Measurements from ENCODE around the gene ZNF366. TPM values are rescaled to one million over a fixed set of nuclear protein-coding genes. Genes with fewer than 3 reads are reported as not detected.

The ZNF366 gene
- total RNA-seq, 5 donors from 2014 or later (not counting 1 experiment from before 2014, with no cell fraction given): 0.13 to 0.14 TPM; not detected in 3

- H3K27me3 ChIP-seq (replicated peaks in 1 of 2; ENCODE audit: control insufficient read depth in 2 of 2, extremely low read depth in 1 of 2, insufficient read depth in 2 of 2, low read length in 1 of 2): peaks cover 0 to 8% of the 10 kb centered on the region in 2 experiments
- ChIA-PET CTCF (no interaction called here), POLR2A (no interaction called here)
- Mint-ChIP-seq H3K36me3 (no peaks in the 10 kb centered on the region), H3K9me3 (no peaks in the 10 kb centered on the region), H3K27ac (no peak overlapping the region), H3K27me3 (peaks cover 10 to 17% of the 10 kb centered on the region in 2 donors), H3K4me3 (no peak overlapping the region), H3K4me1 (no peaks in the 10 kb centered on the region)
- no peaks in the 10 kb centered on the region for H3K9me3 ChIP-seq
- H3K4me1 ChIP-seq (ENCODE audit: control insufficient read depth in 1 of 2, extremely low read depth in 1 of 2, insufficient read depth in 2 of 2, low read length in 2 of 2): no peaks in the 10 kb centered on the region
- WGBS (ENCODE audit: insufficient coverage): 100% methylated on average over 1 of the region's 12 CpGs
- no peaks in the 10 kb centered on the region for H3K36me3 ChIP-seq (ENCODE audit: control insufficient read depth in 2 of 2, extremely low read depth in 1 of 2, insufficient read depth in 1 of 2, low read length in 1 of 2)
- no peak overlapping the region for H3K27ac ChIP-seq (ENCODE audit: low read length)
- DNase-seq (no peak), ATAC-seq (replicated peaks in 1 of 4) (no peak)
- H3K4me3 ChIP-seq (ENCODE audit: control insufficient read depth in 1 of 2, extremely low read depth in 1 of 2, low read length in 1 of 2): no peak overlapping the region
These were observed 7.5 kb downstream of the ZNF366 start for GRCh38 chr5:72499730-72500129.

DNA sequence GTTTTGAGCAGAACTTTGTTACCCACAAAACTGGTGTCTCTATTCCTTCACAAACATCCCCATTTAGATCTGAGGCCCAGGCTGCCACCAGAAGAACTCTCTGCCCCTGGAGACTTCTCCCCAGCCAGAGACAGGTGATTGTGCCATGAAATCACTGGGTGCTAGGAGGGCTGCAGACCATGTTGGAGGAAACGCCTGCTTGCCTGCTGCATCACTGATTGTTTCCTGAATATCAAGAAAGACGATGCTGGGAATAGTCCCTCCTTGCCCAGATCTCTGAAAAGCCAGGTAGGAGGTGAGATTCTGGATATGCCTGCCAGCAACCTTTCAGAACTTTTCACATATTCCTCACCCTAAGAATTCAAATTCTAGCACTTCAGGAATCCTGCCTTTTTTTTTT is 8.1 kb downstream of the ZNF366 start:
- Mint-ChIP-seq H3K4me3 (no peak overlapping the region), H3K36me3 (no peaks in the 10 kb centered on the region), H3K27ac (no peak overlapping the region), H3K27me3 (peaks cover 10 to 19% of the 10 kb centered on the region in 2 donors), H3K9me3 (no peaks in the 10 kb centered on the region), H3K4me1 (no peaks in the 10 kb centered on the region)
- CTCF ChIA-PET: no interaction called here
- DNase-seq (no peak), ATAC-seq (replicated peaks in 1 of 4) (no peak)
- no peaks in the 10 kb centered on the region for H3K36me3 ChIP-seq (ENCODE audit: control insufficient read depth in 2 of 2, extremely low read depth in 1 of 2, insufficient read depth in 1 of 2, low read length in 1 of 2)
- H3K27me3 ChIP-seq (replicated peaks in 1 of 2; ENCODE audit: control insufficient read depth in 2 of 2, extremely low read depth in 1 of 2, insufficient read depth in 2 of 2, low read length in 1 of 2): peaks cover 0 to 8% of the 10 kb centered on the region in 2 experiments
- H3K27ac ChIP-seq (ENCODE audit: low read length): no peak overlapping the region
- H3K4me1 ChIP-seq (ENCODE audit: control insufficient read depth in 1 of 2, extremely low read depth in 1 of 2, insufficient read depth in 2 of 2, low read length in 2 of 2): no peaks in the 10 kb centered on the region
- no peaks in the 10 kb centered on the region for H3K9me3 ChIP-seq
- no CpG with 5 or more reads among the region's 2 CpGs for WGBS (ENCODE audit: insufficient coverage)
- H3K4me3 ChIP-seq (ENCODE audit: control insufficient read depth in 1 of 2, extremely low read depth in 1 of 2, low read length in 1 of 2): no peak overlapping the region
- POLR2A ChIA-PET: no interaction called here

- WGBS (ENCODE audit: insufficient coverage): 83% methylated on average over 1 of the region's 2 CpGs
- ATAC-seq (replicated peaks in 1 of 4) (no peak), DNase-seq (no peak)
- Mint-ChIP-seq H3K4me3 (no peak overlapping the region), H3K9me3 (no peaks in the 10 kb centered on the region), H3K36me3 (no peaks in the 10 kb centered on the region), H3K27me3 (peaks cover 10 to 16% of the 10 kb centered on the region in 2 donors), H3K27ac (no peak overlapping the region), H3K4me1 (no peaks in the 10 kb centered on the region)
- no peaks in the 10 kb centered on the region for H3K9me3 ChIP-seq
- no peaks in the 10 kb centered on the region for H3K36me3 ChIP-seq (ENCODE audit: control insufficient read depth in 2 of 2, extremely low read depth in 1 of 2, insufficient read depth in 1 of 2, low read length in 1 of 2)
- H3K27me3 ChIP-seq (replicated peaks in 1 of 2; ENCODE audit: control insufficient read depth in 2 of 2, extremely low read depth in 1 of 2, insufficient read depth in 2 of 2, low read length in 1 of 2): peaks cover 0 to 8% of the 10 kb centered on the region in 2 experiments
- ChIA-PET POLR2A (no interaction called here), CTCF (no interaction called here)
- H3K27ac ChIP-seq (ENCODE audit: low read length): no peak overlapping the region
- no peak overlapping the region for H3K4me3 ChIP-seq (ENCODE audit: control insufficient read depth in 1 of 2, extremely low read depth in 1 of 2, low read length in 1 of 2)
- no peaks in the 10 kb centered on the region for H3K4me1 ChIP-seq (ENCODE audit: control insufficient read depth in 1 of 2, extremely low read depth in 1 of 2, insufficient read depth in 2 of 2, low read length in 2 of 2)
These were observed 8.9 kb downstream of the ZNF366 start for GRCh38 chr5:72498284-72498683.

GRCh38 chr5:72497823-72498222 is 9.4 kb downstream of the ZNF366 start:
- Histone ChIP-seq H3K36me3 (ENCODE audit: control insufficient read depth in 2 of 2, extremely low read depth in 1 of 2, insufficient read depth in 1 of 2, low read length in 1 of 2) (no peaks in the 10 kb centered on the region), H3K27me3 (replicated peaks in 1 of 2; ENCODE audit: control insufficient read depth in 2 of 2, extremely low read depth in 1 of 2, insufficient read depth in 2 of 2, low read length in 1 of 2) (peaks cover 0 to 8% of the 10 kb centered on the region in 2 experiments), H3K27ac (ENCODE audit: low read length) (no peak overlapping the region), H3K4me1 (ENCODE audit: control insufficient read depth in 1 of 2, extremely low read depth in 1 of 2, insufficient read depth in 2 of 2, low read length in 2 of 2) (no peaks in the 10 kb centered on the region), H3K4me3 (ENCODE audit: control insufficient read depth in 1 of 2, extremely low read depth in 1 of 2, low read length in 1 of 2) (no peak overlapping the region), H3K9me3 (no peaks in the 10 kb centered on the region)
- POLR2A ChIA-PET: no interaction called here
- H3K27me3 Mint-ChIP-seq: peaks cover 10 to 16% of the 10 kb centered on the region in 2 donors
- H3K36me3 Mint-ChIP-seq: no peaks in the 10 kb centered on the region
- no peak overlapping the region for H3K27ac Mint-ChIP-seq
- CTCF ChIA-PET: no interaction called here
- no peak overlapping the region for H3K4me3 Mint-ChIP-seq
- ATAC-seq (replicated peaks in 1 of 4) (no peak), DNase-seq (no peak)
- H3K9me3 Mint-ChIP-seq: no peaks in the 10 kb centered on the region
- no CpG with 5 or more reads among the region's 3 CpGs for WGBS (ENCODE audit: insufficient coverage)
- no peaks in the 10 kb centered on the region for H3K4me1 Mint-ChIP-seq

GRCh38 chr5:72495410-72495809 is 11.8 kb downstream of the ZNF366 start:
- Histone ChIP-seq H3K4me3 (ENCODE audit: control insufficient read depth in 1 of 2, extremely low read depth in 1 of 2, low read length in 1 of 2) (no peak overlapping the region), H3K27me3 (replicated peaks in 1 of 2; ENCODE audit: control insufficient read depth in 2 of 2, extremely low read depth in 1 of 2, insufficient read depth in 2 of 2, low read length in 1 of 2) (peaks cover 0 to 8% of the 10 kb centered on the region in 2 experiments), H3K9me3 (no peaks in the 10 kb centered on the region), H3K36me3 (ENCODE audit: control insufficient read depth in 2 of 2, extremely low read depth in 1 of 2, insufficient read depth in 1 of 2, low read length in 1 of 2) (no peaks in the 10 kb centered on the region), H3K4me1 (ENCODE audit: control insufficient read depth in 1 of 2, extremely low read depth in 1 of 2, insufficient read depth in 2 of 2, low read length in 2 of 2) (no peaks in the 10 kb centered on the region), H3K27ac (ENCODE audit: low read length) (no peak overlapping the region)
- Mint-ChIP-seq H3K27me3 (peaks cover 8 to 15% of the 10 kb centered on the region in 2 donors), H3K36me3 (no peaks in the 10 kb centered on the region), H3K4me3 (no peak overlapping the region), H3K27ac (no peak overlapping the region), H3K4me1 (no peaks in the 10 kb centered on the region), H3K9me3 (no peaks in the 10 kb centered on the region)
- ATAC-seq (replicated peaks in 1 of 4) (no peak), DNase-seq (no peak)
- CTCF ChIA-PET: no interaction called here
- no CpG with 5 or more reads among the region's 6 CpGs for WGBS (ENCODE audit: insufficient coverage)
- POLR2A ChIA-PET: no interaction called here

GRCh38 chr5:72494623-72495124 is 12.5 kb downstream of the ZNF366 start:
- ChIA-PET POLR2A (no interaction called here), CTCF (interaction anchor here in 1 of 2 donors (1.1 kb wide), 1 partner anchor 10 kb away, joined by 3 read pairs; no protein-coding TSS in a partner anchor)
- Mint-ChIP-seq H3K36me3 (no peaks in the 10 kb centered on the region), H3K9me3 (no peaks in the 10 kb centered on the region), H3K27ac (no peak overlapping the region), H3K4me3 (no peak overlapping the region), H3K4me1 (no peaks in the 10 kb centered on the region), H3K27me3 (peaks cover under 1 to 11% of the 10 kb centered on the region in 2 donors)
- DNase-seq (no peak), ATAC-seq (replicated peaks in 1 of 4) (no peak)
- Histone ChIP-seq H3K27ac (ENCODE audit: low read length) (no peak overlapping the region), H3K4me1 (ENCODE audit: control insufficient read depth in 1 of 2, extremely low read depth in 1 of 2, insufficient read depth in 2 of 2, low read length in 2 of 2) (no peaks in the 10 kb centered on the region), H3K4me3 (ENCODE audit: control insufficient read depth in 1 of 2, extremely low read depth in 1 of 2, low read length in 1 of 2) (no peak overlapping the region), H3K36me3 (ENCODE audit: control insufficient read depth in 2 of 2, extremely low read depth in 1 of 2, insufficient read depth in 1 of 2, low read length in 1 of 2) (no peaks in the 10 kb centered on the region), H3K27me3 (replicated peaks in 1 of 2; ENCODE audit: control insufficient read depth in 2 of 2, extremely low read depth in 1 of 2, insufficient read depth in 2 of 2, low read length in 1 of 2) (peaks cover 0 to 5% of the 10 kb centered on the region in 2 experiments), H3K9me3 (no peaks in the 10 kb centered on the region)
- WGBS (ENCODE audit: insufficient coverage): no CpG with 5 or more reads among the region's 5 CpGs

DNA sequence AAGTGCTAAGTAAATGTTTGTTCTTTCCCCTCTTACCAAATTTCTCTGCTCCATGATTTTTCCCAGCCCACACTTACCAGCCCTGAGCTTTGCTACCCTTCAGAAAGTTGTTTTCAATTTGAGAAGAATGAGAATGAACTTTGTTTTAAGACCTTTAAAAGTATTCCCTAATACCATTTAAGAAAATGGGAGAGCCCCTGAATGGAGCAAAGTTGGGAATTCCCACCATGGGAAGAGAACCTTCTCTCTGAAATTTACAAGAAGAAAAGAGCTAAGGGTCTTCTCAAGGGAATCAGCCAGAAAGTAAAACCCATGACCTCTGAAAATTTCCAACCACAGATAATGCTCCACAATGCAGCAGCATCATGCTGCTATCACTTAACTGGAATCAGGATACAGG is 17.7 kb downstream of the ZNF366 start:
- no peak overlapping the region for H3K4me3 ChIP-seq (ENCODE audit: control insufficient read depth in 1 of 2, extremely low read depth in 1 of 2, low read length in 1 of 2)
- H3K27ac ChIP-seq (ENCODE audit: low read length): no peak overlapping the region
- CTCF ChIA-PET: no interaction called here
- H3K27ac Mint-ChIP-seq: no peak overlapping the region
- ATAC-seq (replicated peaks in 1 of 4): no peak
- no peaks in the 10 kb centered on the region for H3K4me1 Mint-ChIP-seq
- no peaks in the 10 kb centered on the region for H3K36me3 Mint-ChIP-seq
- H3K36me3 ChIP-seq (ENCODE audit: control insufficient read depth in 2 of 2, extremely low read depth in 1 of 2, insufficient read depth in 1 of 2, low read length in 1 of 2): no peaks in the 10 kb centered on the region
- H3K4me3 Mint-ChIP-seq: no peak overlapping the region
- POLR2A ChIA-PET: interaction anchor here in 1 of 2 donors (0.7 kb wide), 1 partner anchor 25 kb away, joined by 7 read pairs; no protein-coding TSS in a partner anchor
- H3K9me3 ChIP-seq: no peaks in the 10 kb centered on the region
- H3K9me3 Mint-ChIP-seq: no peaks in the 10 kb centered on the region
- no peaks in the 10 kb centered on the region for H3K4me1 ChIP-seq (ENCODE audit: control insufficient read depth in 1 of 2, extremely low read depth in 1 of 2, insufficient read depth in 2 of 2, low read length in 2 of 2)
- DNase-seq: no peak
- peaks cover 0 to 7% of the 10 kb centered on the region in 2 donors for H3K27me3 Mint-ChIP-seq
- H3K27me3 ChIP-seq (replicated peaks in 1 of 2; ENCODE audit: control insufficient read depth in 2 of 2, extremely low read depth in 1 of 2, insufficient read depth in 2 of 2, low read length in 1 of 2): no peaks in the 10 kb centered on the region

Measured in T-cell (primary cell).